Right renal cortex interstitium (tissue), 3 donors: ENCODE data around the gene IFNA6. TPM values are rescaled to one million over a fixed set of nuclear protein-coding genes. Genes with fewer than 3 reads are reported as not detected.
A peak's percentile ranks its signal among the peaks of the same experiment; 100 is the strongest.
"Not testable (repeated sequence)": the region's sequence is repeated elsewhere in the genome, so short reads cannot be mapped to it uniquely, and the experiment has no call there.

Experiments
- DNase-seq, 3 donors: peaks; one replicate each; pipeline ENCODE4 v3.0.0-alpha.2; 2013; ENCODE audit warnings: low read depth in 3 of 3, low spot score in 2 of 3
- polyA plus RNA-seq, 3 donors: library from polyadenylated mRNA; unstranded; fragments of 120-200 nt; gene quantifications; one replicate each; pipeline ENCODE4 v1.2.1, GENCODE V29; 2013; ENCODE audit not compliant: insufficient read length in 3 of 3

Gene IFNA6
- polyA plus RNA-seq, result not detected

- no peak for DNase-seq
Observed at GRCh38 chr9:21350787-21351186, at the start of gene IFNA6. IFNA6 (minus strand) TSS chr9:21350887; CDS start chr9:21350887, 0 bp downstream.

GRCh38 chr9:21399956-21400355 is 49.3 kb upstream of the IFNA6 start:
- no peak for DNase-seq

GRCh38 chr9:21398955-21399489 is 48.3 kb upstream of the IFNA6 start:
- no peak for DNase-seq

GRCh38 chr9:21395778-21396717 is 45.4 kb upstream of the IFNA6 start:
- DNase-seq, result peak in 1 of 3 donors; percentile 24

GRCh38 chr9:21392270-21392669 is 41.6 kb upstream of the IFNA6 start:
- DNase-seq, result no peak

GRCh38 chr9:21385131-21385670 is 34.5 kb upstream of the IFNA6 start, which contains the start of gene IFNA2:
IFNA2 (minus strand) TSS chr9:21385398; CDS start chr9:21385329, 69 bp downstream.
- no peak for DNase-seq

- DNase-seq, result no peak
Observed at GRCh38 chr9:21383627-21384026, 32.9 kb upstream of the IFNA6 start.

GRCh38 chr9:21381448-21382339 is 31.0 kb upstream of the IFNA6 start:
- no peak for DNase-seq

GRCh38 chr9:21371467-21371866 is 20.8 kb upstream of the IFNA6 start:
- DNase-seq, result not testable (repeated sequence)

GRCh38 chr9:21367957-21368356 is 17.3 kb upstream of the IFNA6 start, which contains the start of gene IFNA13:
IFNA13 (minus strand) TSS chr9:21368057; CDS start chr9:21368010, 47 bp downstream.
- DNase-seq, result no peak

- DNase-seq, result not testable (repeated sequence)
Observed at GRCh38 chr9:21367169-21367568, 16.5 kb upstream of the IFNA6 start.

- no peak for DNase-seq
Observed at GRCh38 chr9:21362287-21362686, 11.6 kb upstream of the IFNA6 start.

GRCh38 chr9:21357479-21358460 is 7.1 kb upstream of the IFNA6 start:
- DNase-seq, result no peak

- no peak for DNase-seq
Observed at GRCh38 chr9:21348430-21348970, 2.2 kb downstream of the IFNA6 start.

GRCh38 chr9:21340735-21341134 is 10.0 kb downstream of the IFNA6 start:
- DNase-seq, result no peak

GRCh38 chr9:21336457-21336856 is 14.2 kb downstream of the IFNA6 start:
- DNase-seq, result no peak

- DNase-seq, result peak; percentile 81 to 86 (median 83)
Observed at GRCh38 chr9:21334701-21335632, 15.7 kb downstream of the IFNA6 start, which contains the start of gene KLHL9. KLHL9 (minus strand) TSS chr9:21335404; CDS start chr9:21334859, 545 bp downstream.

GRCh38 chr9:21333226-21333625 is 17.5 kb downstream of the IFNA6 start:
- no peak for DNase-seq
